ENCODE measurements around the gene B3GNT5.

B3GNT5 gene

DNA sequence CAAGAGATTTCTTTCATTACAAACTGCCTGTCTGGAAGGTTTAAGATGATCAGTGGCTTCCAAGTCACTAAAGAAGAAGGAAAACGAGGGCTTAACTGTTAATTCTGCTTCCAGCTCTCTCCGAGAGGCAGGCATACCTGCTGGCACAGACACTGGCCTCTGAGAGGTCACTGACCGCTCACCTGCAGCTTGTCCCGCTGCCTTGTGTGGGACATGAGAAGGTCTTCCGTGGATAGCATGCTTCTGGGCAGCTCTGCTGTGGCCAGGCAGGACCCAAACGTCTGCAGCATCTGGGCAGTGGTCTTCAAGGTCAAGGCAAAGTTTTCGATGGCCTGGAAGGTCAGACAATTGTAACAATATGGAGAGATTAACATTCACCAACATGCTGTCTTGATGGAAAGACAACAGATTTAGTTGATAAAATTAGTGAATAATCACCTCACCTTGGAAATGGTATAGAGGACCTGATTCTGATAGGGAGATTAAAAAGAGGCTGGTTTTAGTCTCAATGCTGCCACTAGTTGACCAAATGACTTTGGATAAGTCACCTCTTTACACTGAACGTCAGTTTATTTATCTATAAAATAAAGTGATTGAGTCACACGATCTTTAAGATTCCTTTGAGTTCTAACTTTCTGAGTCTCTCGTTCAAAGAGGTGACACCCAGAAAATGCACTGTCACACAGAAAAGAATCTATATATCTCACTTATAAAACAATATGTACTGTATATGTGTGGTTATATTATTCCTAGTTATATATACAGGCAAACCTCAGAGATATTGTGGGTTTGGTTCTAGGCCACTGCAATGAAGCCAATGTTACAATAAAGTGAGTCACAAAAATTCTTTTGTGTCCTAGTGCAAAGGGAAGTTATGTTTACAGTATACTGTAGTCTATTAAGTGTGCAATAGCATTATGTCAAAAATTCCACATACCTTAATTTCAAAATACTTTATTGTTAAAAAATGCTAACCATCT lies 65.1 kb downstream of the B3GNT5 start:
- H3K9me3 ChIP-seq (ENCODE audit: severe bottlenecking) = no peaks in the 10 kb centered on the region
- no peak for DNase-seq
- H3K27ac ChIP-seq = no peak overlapping the region
- no peaks in the 10 kb centered on the region for H3K27me3 ChIP-seq (ENCODE audit: insufficient read depth, low read depth, severe bottlenecking)
- H3K4me3 ChIP-seq (ENCODE audit: low read depth, low read length) = no peak overlapping the region
- no peaks in the 10 kb centered on the region for H3K36me3 ChIP-seq
- TF ChIP-seq CTCF (IDR thresholded peaks at IDR 0.05; ENCODE audit: low read depth, low read length) = no peak

GRCh38 chr3:183318877-183319276 lies 65.8 kb downstream of the B3GNT5 start:
- H3K9me3 ChIP-seq (ENCODE audit: severe bottlenecking) = no peaks in the 10 kb centered on the region
- no peak overlapping the region for H3K4me3 ChIP-seq (ENCODE audit: low read depth, low read length)
- DNase-seq = no peak
- H3K27ac ChIP-seq = no peak overlapping the region
- no peaks in the 10 kb centered on the region for H3K27me3 ChIP-seq (ENCODE audit: insufficient read depth, low read depth, severe bottlenecking)
- TF ChIP-seq CTCF (IDR thresholded peaks at IDR 0.05; ENCODE audit: low read depth, low read length) = no peak
- no peaks in the 10 kb centered on the region for H3K36me3 ChIP-seq

DNA sequence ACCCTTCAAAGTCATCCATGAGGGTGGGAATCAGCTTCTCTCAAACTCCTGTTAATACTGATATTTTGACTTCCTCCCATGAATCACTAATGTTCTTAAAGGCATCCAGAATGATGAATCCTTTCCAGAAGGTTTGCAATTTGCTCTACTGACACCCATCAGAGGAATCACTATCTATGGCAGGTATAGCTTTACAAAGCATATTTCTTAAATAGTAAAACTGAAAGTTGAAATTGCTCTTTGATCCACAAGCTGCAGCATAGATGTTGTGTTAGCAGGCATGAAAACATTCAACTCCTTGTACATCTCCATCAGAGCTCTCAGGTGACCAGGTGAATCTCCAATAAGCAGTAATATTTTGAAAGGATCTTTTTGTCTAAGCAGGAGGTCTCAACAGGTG lies 66.3 kb downstream of the B3GNT5 start:
- H3K27ac ChIP-seq = no peak overlapping the region
- TF ChIP-seq CTCF (IDR thresholded peaks at IDR 0.05; ENCODE audit: low read depth, low read length) = no peak

More for the DNA sequence above, 66.3 kb downstream of the B3GNT5 start:
- Histone ChIP-seq H3K27me3 (ENCODE audit: insufficient read depth, low read depth, severe bottlenecking) (no peaks in the 10 kb centered on the region), H3K36me3 (no peaks in the 10 kb centered on the region), H3K4me3 (ENCODE audit: low read depth, low read length) (no peak overlapping the region), H3K9me3 (ENCODE audit: severe bottlenecking) (no peaks in the 10 kb centered on the region)
- DNase-seq = no peak

Data from WERI-Rb-1 (cell line).